Right lobe of liver (tissue), 6 donors: Measurements from ENCODE around the gene B4GALT2. TPM values are rescaled to one million over a fixed set of nuclear protein-coding genes. Genes with fewer than 3 reads are reported as not detected.

Source experiments
- ATAC-seq, 4 donors: fragments of 200-7000 bp; cut with Tn5 transposase; one replicate each; pipeline ENCODE4 v1.9.1; 2020; ENCODE audit warnings: mild to moderate bottlenecking in 4 of 4, moderate library complexity in 4 of 4
- DNase-seq, 3 donors: peaks; one replicate each; pipeline ENCODE4 v3.0.0-alpha.2; 2020
- H3K27ac ChIP-seq, 3 donors: fragments of 200-600 bp; one replicate each; pipeline ENCODE4 v1.8.0; 2022
- H3K27me3 ChIP-seq, 2 donors: fragments of 200-600 bp; one replicate each; pipeline ENCODE4 v1.8.0; 2022
- H3K36me3 ChIP-seq, 4 donors: fragments of 200-600 bp; sonication (generic) in 1 of 4; one replicate each; pipeline versions ENCODE4 v1.5.1 to v1.8.0; 2017 to 2022; ENCODE audit warnings: control low read depth in 1 of 4
- H3K4me1 ChIP-seq, 4 donors: fragments of 200-600 bp; sonication (generic) in 1 of 4; one replicate each; pipeline versions ENCODE4 v1.5.1 to v1.8.0; 2017 to 2022; ENCODE audit warnings: control low read depth in 1 of 4
- H3K4me3 ChIP-seq, 3 donors: fragments of 200-600 bp; one replicate each; pipeline ENCODE4 v1.8.0; 2022
- H3K9me3 ChIP-seq, 4 donors: fragments of 200-600 bp; sonication (generic) in 1 of 4; one replicate each; pipeline versions ENCODE4 v1.5.1 to v1.8.0; 2017 to 2022; ENCODE audit warnings: control low read depth in 1 of 4
- POLR2A ChIP-seq: fragments of 450-650 bp; IDR thresholded peaks from one replicate; pipeline ENCODE4 v1.6.1; 2017; ENCODE audit warnings: antibody characterized with exemption, mild to moderate bottlenecking
- WGBS: methylation state at CpG from one replicate; pipeline ENCODE4 v1.1.6; 2018; ENCODE audit warnings: low coverage, low lambda C conversion rate; ENCODE audit not compliant: insufficient coverage; ENCODE audit errors: missing lambda C conversion rate; 5-methylcytosine and 5-hydroxymethylcytosine counted together
- intact Hi-C, 2 donors: fragments of 100-400 bp; cut with DNase I; formaldehyde crosslinking; loops; one replicate each; pipeline versions ENCODE4 v1.11.2 to v1.14.1; 2022
- long read RNA-seq: library from polyadenylated mRNA; unstranded; transcript quantifications from one replicate; pipeline ENCODE4 v2.0.0, GENCODE V29; 2019
- total RNA-seq, 6 experiments: library from RNA; depleted of rRNA in 2 of 6; stranded (reverse); fragments of >200 nt in 2 of 6; fragmentation: NEBNext Ultra II Directional in 3 of 6; extraction: Animal tissue kit (Norgen Biotek cat#: 25700) in 3 of 6; gene quantifications; one replicate each; pipeline versions ENCODE4 v1.1.0 to v1.2.4, GENCODE V29; 2016 to 2023
- TF ChIP-seq, protein P1 (sequence below), 4 donors: fragments of 200-600 bp in 3 of 4; fragments of 450-650 bp in 1 of 4; IDR thresholded peaks; one replicate each; pipeline versions ENCODE4 v1.5.1 to v1.8.0; 2016 to 2022; ENCODE audit warnings: antibody characterized with exemption in 4 of 4, mild to moderate bottlenecking in 2 of 4
- donor health status: DM: no; HTN: yes; CAD: no.
- donor health status: DM: no; HTN: no; CAD: no.
- donor health status: DM: no; HTN: no; CAD: no.
- donor health status: DM: no; HTN: yes; CAD: no.
- donor health status: DM: no; HTN: yes; CAD: no.

The B4GALT2 gene, protein sequence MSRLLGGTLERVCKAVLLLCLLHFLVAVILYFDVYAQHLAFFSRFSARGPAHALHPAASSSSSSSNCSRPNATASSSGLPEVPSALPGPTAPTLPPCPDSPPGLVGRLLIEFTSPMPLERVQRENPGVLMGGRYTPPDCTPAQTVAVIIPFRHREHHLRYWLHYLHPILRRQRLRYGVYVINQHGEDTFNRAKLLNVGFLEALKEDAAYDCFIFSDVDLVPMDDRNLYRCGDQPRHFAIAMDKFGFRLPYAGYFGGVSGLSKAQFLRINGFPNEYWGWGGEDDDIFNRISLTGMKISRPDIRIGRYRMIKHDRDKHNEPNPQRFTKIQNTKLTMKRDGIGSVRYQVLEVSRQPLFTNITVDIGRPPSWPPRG
- total RNA-seq, result 10 to 100 TPM; 13.4 to 49.5 (median 18.5) TPM
- long read RNA-seq, partial matches to known transcripts, result 1 of 1 reads
- long read RNA-seq, other reads (novel, unspliced or antisense), result 0 of 1 reads

DNA sequence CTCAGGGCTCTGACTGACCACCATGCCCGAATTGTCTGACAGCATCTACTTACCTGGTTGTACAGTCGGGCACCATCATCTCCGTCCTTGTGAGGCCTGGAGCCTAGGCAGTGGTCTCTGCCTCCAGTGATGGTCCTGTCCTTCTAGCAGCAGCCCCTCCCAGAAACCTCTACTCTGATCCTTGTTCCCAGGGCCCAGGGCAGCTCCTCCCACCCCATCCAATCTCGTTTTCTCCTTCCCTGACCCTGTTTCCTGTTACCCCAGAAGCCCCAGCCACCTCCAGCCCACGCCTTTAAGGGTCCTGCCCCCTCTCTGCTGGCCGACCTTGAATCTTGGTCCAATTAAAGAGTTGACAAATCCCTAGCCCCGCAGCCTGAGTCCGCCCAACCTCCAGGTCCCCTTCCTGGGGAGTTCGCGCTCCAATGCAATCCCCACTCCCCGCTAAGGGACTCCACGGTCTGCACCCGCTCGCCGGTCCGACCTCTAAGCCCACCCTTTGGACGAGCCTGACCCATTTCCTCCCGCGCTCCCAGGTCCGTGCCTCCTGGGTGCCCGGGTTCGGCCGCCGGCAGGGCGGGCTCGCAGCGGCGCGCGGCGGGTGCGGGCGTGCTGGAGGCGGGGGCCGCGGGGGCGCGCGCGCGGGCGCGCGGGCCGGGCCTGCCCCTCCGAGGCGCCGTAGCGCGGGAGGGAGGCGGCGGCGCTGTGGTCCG lies at the start of gene B4GALT2:
TSS of gene B4GALT2 (plus strand) at position 660 of the 710 bp plus-strand sequence. CDS start 1,951 bp downstream, outside the sequence.
- peaks cover 0 to 14% (median 5%) of the 10 kb centered on the region in 4 donors for H3K36me3 ChIP-seq
- peak within 1 kb of the TSS; percentile 70 to 71 (median 70) for H3K4me3 ChIP-seq
- peak; percentile 61 to 64 (median 62) for DNase-seq
- intact Hi-C loops, result no loop called here
- peak within 1 kb of the TSS in 2 of 3 donors; percentile 36 to 56 for H3K27ac ChIP-seq
- TF ChIP-seq, protein P1, sequence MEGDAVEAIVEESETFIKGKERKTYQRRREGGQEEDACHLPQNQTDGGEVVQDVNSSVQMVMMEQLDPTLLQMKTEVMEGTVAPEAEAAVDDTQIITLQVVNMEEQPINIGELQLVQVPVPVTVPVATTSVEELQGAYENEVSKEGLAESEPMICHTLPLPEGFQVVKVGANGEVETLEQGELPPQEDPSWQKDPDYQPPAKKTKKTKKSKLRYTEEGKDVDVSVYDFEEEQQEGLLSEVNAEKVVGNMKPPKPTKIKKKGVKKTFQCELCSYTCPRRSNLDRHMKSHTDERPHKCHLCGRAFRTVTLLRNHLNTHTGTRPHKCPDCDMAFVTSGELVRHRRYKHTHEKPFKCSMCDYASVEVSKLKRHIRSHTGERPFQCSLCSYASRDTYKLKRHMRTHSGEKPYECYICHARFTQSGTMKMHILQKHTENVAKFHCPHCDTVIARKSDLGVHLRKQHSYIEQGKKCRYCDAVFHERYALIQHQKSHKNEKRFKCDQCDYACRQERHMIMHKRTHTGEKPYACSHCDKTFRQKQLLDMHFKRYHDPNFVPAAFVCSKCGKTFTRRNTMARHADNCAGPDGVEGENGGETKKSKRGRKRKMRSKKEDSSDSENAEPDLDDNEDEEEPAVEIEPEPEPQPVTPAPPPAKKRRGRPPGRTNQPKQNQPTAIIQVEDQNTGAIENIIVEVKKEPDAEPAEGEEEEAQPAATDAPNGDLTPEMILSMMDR (IDR thresholded peaks at IDR 0.05), result no peak
- TF ChIP-seq POLR2A, result no peak
- no peaks in the 10 kb centered on the region for H3K9me3 ChIP-seq
- 5% methylated on average over 13 of the region's 54 CpGs for WGBS
- peak; percentile 2 to 9 (median 6) for ATAC-seq
- H3K27me3 ChIP-seq, result no peaks in the 10 kb centered on the region
- H3K4me1 ChIP-seq, result peaks cover 0 to 39% (median 13%) of the 10 kb centered on the region in 4 donors

DNA sequence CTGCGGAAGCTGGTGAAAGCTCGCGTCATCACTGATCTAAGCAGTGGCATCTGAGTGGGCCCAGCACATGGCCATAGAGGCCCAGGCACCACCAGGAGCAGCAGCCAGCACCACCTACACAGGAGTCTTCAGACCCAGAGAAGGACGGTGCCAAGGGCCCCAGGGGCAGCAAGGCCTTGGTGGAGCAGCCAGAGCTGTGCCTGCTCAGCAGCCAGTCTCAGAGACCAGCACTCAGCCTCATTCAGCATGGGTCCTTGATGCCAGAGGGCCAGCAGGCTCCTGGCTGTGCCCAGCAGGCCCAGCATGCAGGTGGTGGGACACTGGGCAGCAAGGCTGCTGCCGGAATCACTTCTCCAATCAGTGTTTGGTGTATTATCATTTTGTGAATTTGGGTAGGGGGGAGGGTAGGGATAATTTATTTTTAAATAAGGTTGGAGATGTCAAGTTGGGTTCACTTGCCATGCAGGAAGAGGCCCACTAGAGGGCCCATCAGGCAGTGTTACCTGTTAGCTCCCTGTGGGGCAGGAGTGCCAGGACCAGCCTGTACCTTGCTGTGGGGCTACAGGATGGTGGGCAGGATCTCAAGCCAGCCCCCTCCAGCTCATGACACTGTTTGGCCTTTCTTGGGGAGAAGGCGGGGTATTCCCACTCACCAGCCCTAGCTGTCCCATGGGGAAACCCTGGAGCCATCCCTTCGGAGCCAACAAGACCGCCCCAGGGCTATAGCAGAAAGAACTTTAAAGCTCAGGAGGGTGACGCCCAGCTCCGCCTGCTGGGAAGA lies 48.7 kb upstream of the B4GALT2 start:
- Histone ChIP-seq H3K4me1 (peaks cover 0 to 10% (median 3%) of the 10 kb centered on the region in 4 donors), H3K27ac (no peak overlapping the region), H3K36me3 (no peaks in the 10 kb centered on the region), H3K27me3 (no peaks in the 10 kb centered on the region), H3K4me3 (no peak overlapping the region), H3K9me3 (no peaks in the 10 kb centered on the region)
- DNase-seq (no peak), ATAC-seq (peak; percentile 34 to 41 (median 40))
- 50% methylated on average over 1 of the region's 10 CpGs for WGBS
- intact Hi-C loops, result loop anchor here (5.0 to 10.0 kb wide), 2 partner anchors 166 to 168 kb away; no protein-coding TSS in a partner anchor
- no peak for TF ChIP-seq POLR2A
- TF ChIP-seq, protein P1 (IDR thresholded peaks at IDR 0.05), result peak in 3 of 4 donors; percentile 47 to 55 (median 48)

DNA sequence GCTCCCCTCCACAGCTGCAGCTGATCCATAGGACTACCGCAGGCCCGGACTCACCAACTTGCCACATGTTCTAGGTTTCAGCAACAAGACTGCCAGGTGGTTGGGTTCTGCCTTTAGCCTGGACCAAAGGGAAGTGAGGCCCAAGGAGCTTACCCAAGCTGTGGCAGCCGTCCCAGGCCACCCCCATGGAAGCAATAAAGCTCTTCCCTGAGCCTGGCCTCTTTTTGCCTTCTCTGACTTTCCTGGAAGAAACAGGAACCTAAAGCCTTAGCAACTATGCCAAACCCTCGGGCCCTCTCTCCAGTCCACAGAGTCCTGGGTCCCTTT lies 48.1 kb upstream of the B4GALT2 start:
- no peaks in the 10 kb centered on the region for H3K9me3 ChIP-seq
- DNase-seq, result no peak
- WGBS, result 70% methylated on average over 2 of the region's 4 CpGs
- ATAC-seq, result no peak
- peaks cover 0 to 11% (median 3%) of the 10 kb centered on the region in 4 donors for H3K4me1 ChIP-seq
- TF ChIP-seq POLR2A, result no peak
- TF ChIP-seq, protein P1 (IDR thresholded peaks at IDR 0.05), result no peak
- H3K4me3 ChIP-seq, result no peak overlapping the region
- H3K36me3 ChIP-seq, result no peaks in the 10 kb centered on the region
- intact Hi-C loops, result loop anchor here (5.0 to 10.0 kb wide), 2 partner anchors 166 to 169 kb away; no protein-coding TSS in a partner anchor
- no peak overlapping the region for H3K27ac ChIP-seq
- H3K27me3 ChIP-seq, result no peaks in the 10 kb centered on the region
